Measurements from ENCODE around the gene HOMER3.

The HOMER3 gene

DNA sequence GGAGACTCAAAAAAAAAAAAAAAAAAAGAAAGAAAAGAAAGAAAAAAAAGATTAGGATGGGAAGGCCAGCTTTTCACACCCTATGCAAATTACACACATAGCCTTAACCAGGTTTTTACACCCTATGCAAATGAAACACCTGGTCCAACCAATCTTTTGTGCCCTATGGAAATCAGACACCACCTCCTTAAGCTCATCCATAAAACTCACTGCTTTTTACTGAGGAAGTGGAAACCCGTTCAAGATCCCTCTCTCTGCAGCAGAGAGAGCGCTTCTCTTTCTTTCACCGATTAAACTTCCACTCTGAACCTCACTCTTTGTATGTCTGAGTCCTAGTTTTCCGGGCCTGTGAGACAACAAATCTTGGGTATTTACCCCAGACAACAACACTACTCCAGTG is 25.3 kb upstream of the HOMER3 start:
- no peak overlapping the region for H3K4me2 ChIP-seq (ENCODE audit: low read length)
- no peak overlapping the region for H3K9ac ChIP-seq (ENCODE audit: low read length)

DNA sequence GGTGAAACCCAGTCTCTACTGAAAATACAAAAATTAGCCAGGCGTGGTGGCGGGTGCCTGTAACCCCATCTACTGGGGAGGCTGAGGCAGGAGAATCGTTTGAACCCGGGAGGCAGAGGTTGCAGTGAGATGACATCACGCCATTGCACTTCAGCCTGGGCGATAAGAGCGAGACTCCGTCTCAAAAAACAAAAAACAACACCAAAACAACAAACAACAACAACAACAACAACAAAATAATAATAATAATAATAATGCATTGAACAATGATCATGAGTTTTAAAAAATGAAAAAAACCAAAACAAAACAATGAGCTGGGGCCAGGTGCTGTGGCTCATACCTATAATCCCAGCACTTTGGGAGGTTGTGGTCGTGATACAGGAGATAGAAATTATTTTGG is 23.1 kb upstream of the HOMER3 start:
- Histone ChIP-seq H3K9me2 (ENCODE audit: low read depth, low read length) (no peaks in the 10 kb centered on the region), H3K36me3 (ENCODE audit: insufficient read depth, low read length) (no peaks in the 10 kb centered on the region; the same call in 1 of the 2 replicates), H3K79me2 (ENCODE audit: insufficient read depth, low read length) (no peaks in the 10 kb centered on the region), H3K4me3 (ENCODE audit: low read depth, low read length, poor library complexity, severe bottlenecking) (no peak overlapping the region), H4K20me1 (ENCODE audit: insufficient read depth, low read length) (no peaks in the 10 kb centered on the region), H3K4me1 (ENCODE audit: insufficient read depth, low read length, severe bottlenecking) (no peaks in the 10 kb centered on the region), H3K27me3 (ENCODE audit: insufficient read depth, low read length) (no peaks in the 10 kb centered on the region), H2AFZ (ENCODE audit: low read length) (no peak overlapping the region), H3K27ac (ENCODE audit: low read depth, low read length, poor library complexity, severe bottlenecking) (no peak overlapping the region), H3K9me3 (ENCODE audit: low read length) (no peaks in the 10 kb centered on the region), H3F3A (ENCODE audit: insufficient read depth, low read length) (no peaks in the 10 kb centered on the region), H3K9ac (ENCODE audit: low read length) (no peak overlapping the region), H3K4me2 (ENCODE audit: low read length) (no peak overlapping the region)
- TF ChIP-seq, protein P1, sequence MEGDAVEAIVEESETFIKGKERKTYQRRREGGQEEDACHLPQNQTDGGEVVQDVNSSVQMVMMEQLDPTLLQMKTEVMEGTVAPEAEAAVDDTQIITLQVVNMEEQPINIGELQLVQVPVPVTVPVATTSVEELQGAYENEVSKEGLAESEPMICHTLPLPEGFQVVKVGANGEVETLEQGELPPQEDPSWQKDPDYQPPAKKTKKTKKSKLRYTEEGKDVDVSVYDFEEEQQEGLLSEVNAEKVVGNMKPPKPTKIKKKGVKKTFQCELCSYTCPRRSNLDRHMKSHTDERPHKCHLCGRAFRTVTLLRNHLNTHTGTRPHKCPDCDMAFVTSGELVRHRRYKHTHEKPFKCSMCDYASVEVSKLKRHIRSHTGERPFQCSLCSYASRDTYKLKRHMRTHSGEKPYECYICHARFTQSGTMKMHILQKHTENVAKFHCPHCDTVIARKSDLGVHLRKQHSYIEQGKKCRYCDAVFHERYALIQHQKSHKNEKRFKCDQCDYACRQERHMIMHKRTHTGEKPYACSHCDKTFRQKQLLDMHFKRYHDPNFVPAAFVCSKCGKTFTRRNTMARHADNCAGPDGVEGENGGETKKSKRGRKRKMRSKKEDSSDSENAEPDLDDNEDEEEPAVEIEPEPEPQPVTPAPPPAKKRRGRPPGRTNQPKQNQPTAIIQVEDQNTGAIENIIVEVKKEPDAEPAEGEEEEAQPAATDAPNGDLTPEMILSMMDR (IDR thresholded peaks at IDR 0.05; ENCODE audit: low read length), result no peak
- TF ChIP-seq EZH2 (IDR thresholded peaks at IDR 0.05; ENCODE audit: borderline replicate concordance, low read length), result no peak

More for the DNA sequence above, 25.3 kb upstream of the HOMER3 start:
- H3K9me2 ChIP-seq (ENCODE audit: low read depth, low read length), result no peaks in the 10 kb centered on the region
- H3K4me1 ChIP-seq (ENCODE audit: insufficient read depth, low read length, severe bottlenecking), result no peaks in the 10 kb centered on the region
- H3K36me3 ChIP-seq (ENCODE audit: insufficient read depth, low read length), result no peaks in the 10 kb centered on the region; the same call in 1 of the 2 replicates
- H2AFZ ChIP-seq (ENCODE audit: low read length), result no peak overlapping the region
- no peak overlapping the region for H3K4me3 ChIP-seq (ENCODE audit: low read depth, low read length, poor library complexity, severe bottlenecking)
- no peaks in the 10 kb centered on the region for H3K9me3 ChIP-seq (ENCODE audit: low read length)
- H4K20me1 ChIP-seq (ENCODE audit: insufficient read depth, low read length), result no peaks in the 10 kb centered on the region
- no peaks in the 10 kb centered on the region for H3K27me3 ChIP-seq (ENCODE audit: insufficient read depth, low read length)
- no peak overlapping the region for H3K27ac ChIP-seq (ENCODE audit: low read depth, low read length, poor library complexity, severe bottlenecking)
- H3K79me2 ChIP-seq (ENCODE audit: insufficient read depth, low read length), result no peaks in the 10 kb centered on the region
- no peak for TF ChIP-seq EZH2 (IDR thresholded peaks at IDR 0.05; ENCODE audit: borderline replicate concordance, low read length)
- TF ChIP-seq, protein P1 (IDR thresholded peaks at IDR 0.05; ENCODE audit: low read length), result no peak
- no peaks in the 10 kb centered on the region for H3F3A ChIP-seq (ENCODE audit: insufficient read depth, low read length)

DNA sequence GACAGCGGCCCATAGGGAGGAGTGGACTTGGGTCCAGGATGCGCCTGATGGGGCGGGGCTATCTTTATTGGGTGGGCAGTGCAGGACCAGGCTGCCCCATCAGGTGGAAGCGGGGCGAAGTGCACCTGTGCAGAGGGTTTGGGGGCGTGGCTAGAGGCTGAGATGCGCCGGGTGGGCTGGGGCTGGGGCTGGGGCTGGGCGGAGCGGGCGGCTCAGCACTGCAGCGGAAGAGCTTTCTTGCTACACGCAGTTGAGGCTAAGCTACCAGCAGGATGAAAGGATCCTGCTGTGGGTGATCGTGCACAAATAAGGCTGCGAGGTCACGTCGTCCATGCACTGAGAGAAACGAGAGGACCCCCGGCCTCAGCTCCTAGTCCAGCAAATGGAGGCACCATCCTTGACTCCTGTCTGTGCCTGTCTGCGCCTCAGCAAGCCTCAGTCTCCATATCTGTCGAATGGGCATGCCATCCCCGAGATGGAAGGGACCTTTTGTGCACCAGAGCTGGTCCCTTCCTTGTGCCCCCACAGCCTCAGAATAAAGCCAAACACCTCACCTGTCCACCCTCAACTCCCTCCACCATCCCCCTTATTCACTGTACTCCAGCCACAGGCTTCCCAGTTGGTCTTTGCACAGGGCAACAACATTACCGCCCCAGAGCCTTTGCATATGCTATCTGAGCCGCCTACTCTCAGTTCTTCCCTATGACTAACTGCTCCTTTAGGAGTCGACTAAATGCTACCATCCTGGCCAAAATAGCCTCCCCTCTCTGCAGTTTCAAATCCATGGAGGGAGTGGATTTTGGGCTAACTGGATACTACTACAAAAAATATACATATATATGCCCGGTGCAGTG is 21.0 kb upstream of the HOMER3 start:
- Histone ChIP-seq H3K9me2 (ENCODE audit: low read depth, low read length) (no peaks in the 10 kb centered on the region), H2AFZ (ENCODE audit: low read length) (no peak overlapping the region), H3K4me2 (ENCODE audit: low read length) (no peak overlapping the region), H3K79me2 (ENCODE audit: insufficient read depth, low read length) (no peaks in the 10 kb centered on the region), H3K9me3 (ENCODE audit: low read length) (no peaks in the 10 kb centered on the region), H3K4me1 (ENCODE audit: insufficient read depth, low read length, severe bottlenecking) (no peaks in the 10 kb centered on the region), H3K4me3 (ENCODE audit: low read depth, low read length, poor library complexity, severe bottlenecking) (no peak overlapping the region), H3K27me3 (ENCODE audit: insufficient read depth, low read length) (0 out of 2 replicates have a peak, but pooled peaks cover 4% of the 10 kb centered on the region), H4K20me1 (ENCODE audit: insufficient read depth, low read length) (no peaks in the 10 kb centered on the region), H3K9ac (ENCODE audit: low read length) (no peak overlapping the region), H3K27ac (ENCODE audit: low read depth, low read length, poor library complexity, severe bottlenecking) (no peak overlapping the region), H3K36me3 (ENCODE audit: insufficient read depth, low read length) (no peaks in the 10 kb centered on the region), H3F3A (ENCODE audit: insufficient read depth, low read length) (no peaks in the 10 kb centered on the region)
- TF ChIP-seq, protein P1 (IDR thresholded peaks at IDR 0.05; ENCODE audit: low read length), result no peak
- no peak for TF ChIP-seq EZH2 (IDR thresholded peaks at IDR 0.05; ENCODE audit: borderline replicate concordance, low read length)

Data from OCI-LY1 (cell line).